ENCODE data around the gene UQCRQ. TPM values are rescaled to one million over a fixed set of nuclear protein-coding genes. Genes with fewer than 3 reads are reported as not detected.

UQCRQ gene
- total RNA-seq, 4 donors from 2014 or later = 106 to 169 (median 128) TPM

DNA sequence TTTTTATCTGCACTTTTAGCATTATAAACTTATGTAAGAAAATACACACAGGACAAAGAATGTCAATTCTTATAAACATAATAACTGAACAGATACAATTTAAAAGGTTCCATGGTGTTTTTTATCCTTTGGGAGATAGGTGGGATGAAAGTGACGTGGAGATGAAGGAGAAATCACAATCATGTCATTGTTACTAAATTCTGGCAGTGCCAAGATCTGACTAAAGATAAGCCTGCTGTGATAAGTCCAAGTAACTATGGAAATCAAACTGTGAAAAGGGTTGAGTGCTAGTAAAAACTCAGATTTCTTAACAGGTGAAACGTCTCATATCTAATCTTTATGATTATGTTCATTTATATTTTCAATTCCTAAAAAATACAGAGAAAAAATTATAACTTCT, 18.1 kb downstream of the UQCRQ start:
- no peak for ATAC-seq
- WGBS, 2 donors (ENCODE audit: low coverage in 1 of 2) = 45 to 69% methylated on average over 2 of the region's 2 CpGs
- no peak for TF ChIP-seq EP300 (IDR thresholded peaks at IDR 0.05)
- TF ChIP-seq POLR2A (IDR thresholded peaks at IDR 0.05) = no peak
- no peak for TF ChIP-seq POLR2AphosphoS5 (IDR thresholded peaks at IDR 0.05)
- no peak for TF ChIP-seq CTCF (IDR thresholded peaks at IDR 0.05)
- Histone ChIP-seq H3K36me3 (peaks cover 16 to 95% of the 10 kb centered on the region in 2 donors), H3K27ac (no peak overlapping the region), H3K9me3 (no peaks in the 10 kb centered on the region), H3K4me3 (no peak overlapping the region), H3K4me1 (no peaks in the 10 kb centered on the region), H3K27me3 (no peaks in the 10 kb centered on the region)

DNA sequence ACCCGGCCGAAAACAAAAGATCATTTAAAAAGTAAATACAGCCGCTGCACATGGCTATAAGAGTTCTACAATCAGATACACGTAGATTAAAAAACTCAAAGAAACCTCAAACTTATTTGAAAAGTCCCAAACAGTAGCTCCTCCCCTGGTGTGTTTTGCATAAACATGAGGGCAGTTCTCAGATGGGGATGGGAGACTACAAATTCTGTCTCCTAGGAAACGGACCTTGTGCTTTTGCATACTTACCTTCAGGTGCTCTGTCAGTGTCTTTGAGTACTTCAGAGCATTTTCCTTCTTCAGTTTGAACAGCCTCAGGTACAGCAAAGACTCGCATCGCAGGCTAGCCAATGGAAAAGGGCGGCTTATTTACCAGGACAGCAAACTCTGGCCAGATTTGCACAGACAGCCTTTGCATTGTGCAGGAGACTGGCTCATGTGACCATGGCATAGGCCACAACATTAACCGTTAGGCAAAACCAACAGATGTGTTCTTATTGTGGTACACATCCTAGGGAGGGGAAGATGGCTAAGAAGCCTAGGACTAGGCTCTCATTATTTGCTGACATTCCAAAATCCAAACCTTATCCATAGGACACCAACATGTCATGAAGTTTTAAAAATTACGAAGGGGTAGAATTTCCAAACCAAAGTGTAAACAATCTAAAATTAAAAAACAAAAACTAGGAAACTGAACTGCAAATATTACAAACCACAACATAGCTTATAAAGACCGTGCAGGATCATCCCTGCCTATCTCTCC, 19.8 kb downstream of the UQCRQ start:
- H3K4me1 ChIP-seq = no peaks in the 10 kb centered on the region
- ATAC-seq = no peak
- WGBS, 2 donors (ENCODE audit: low coverage in 1 of 2) = 83 to 84% methylated on average over 7 to 8 of the region's 11 CpGs
- H3K27me3 ChIP-seq = no peaks in the 10 kb centered on the region
- no peak overlapping the region for H3K27ac ChIP-seq
- H3K4me3 ChIP-seq = no peak overlapping the region
- H3K9me3 ChIP-seq = no peaks in the 10 kb centered on the region
- H3K36me3 ChIP-seq = peaks cover 12 to 95% of the 10 kb centered on the region in 2 donors
- TF ChIP-seq EP300 (IDR thresholded peaks at IDR 0.05) = no peak

DNA sequence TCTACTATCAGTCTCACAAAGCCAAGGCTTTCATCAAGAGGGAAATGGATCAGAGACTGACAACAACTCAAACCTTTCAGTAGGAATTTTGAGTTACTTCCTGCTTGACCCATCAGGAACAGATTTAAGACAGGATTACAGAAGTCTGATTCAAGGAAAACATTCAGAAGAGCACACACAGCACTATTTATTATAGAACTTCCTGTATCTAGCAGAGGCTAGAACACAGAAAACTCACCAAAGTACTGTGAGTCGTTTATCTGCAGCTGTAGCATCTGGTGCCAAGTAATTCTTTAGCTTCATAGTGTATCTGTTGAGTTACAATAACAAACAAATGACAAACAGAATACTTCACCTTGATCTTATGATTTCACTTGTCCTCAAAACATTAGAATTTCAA, 20.8 kb downstream of the UQCRQ start:
- no peaks in the 10 kb centered on the region for H3K9me3 ChIP-seq
- peaks cover 12 to 95% of the 10 kb centered on the region in 2 donors for H3K36me3 ChIP-seq
- no peaks in the 10 kb centered on the region for H3K4me1 ChIP-seq
- no peak for ATAC-seq
- WGBS, 2 donors (ENCODE audit: low coverage in 1 of 2) = 15 to 33% methylated on average over 1 of the region's 1 CpG
- no peak overlapping the region for H3K4me3 ChIP-seq
- H3K27ac ChIP-seq = no peak overlapping the region
- H3K27me3 ChIP-seq = no peaks in the 10 kb centered on the region
- no peak for TF ChIP-seq POLR2A (IDR thresholded peaks at IDR 0.05)
- no peak for TF ChIP-seq CTCF (IDR thresholded peaks at IDR 0.05)
- no peak for TF ChIP-seq EP300 (IDR thresholded peaks at IDR 0.05)

DNA sequence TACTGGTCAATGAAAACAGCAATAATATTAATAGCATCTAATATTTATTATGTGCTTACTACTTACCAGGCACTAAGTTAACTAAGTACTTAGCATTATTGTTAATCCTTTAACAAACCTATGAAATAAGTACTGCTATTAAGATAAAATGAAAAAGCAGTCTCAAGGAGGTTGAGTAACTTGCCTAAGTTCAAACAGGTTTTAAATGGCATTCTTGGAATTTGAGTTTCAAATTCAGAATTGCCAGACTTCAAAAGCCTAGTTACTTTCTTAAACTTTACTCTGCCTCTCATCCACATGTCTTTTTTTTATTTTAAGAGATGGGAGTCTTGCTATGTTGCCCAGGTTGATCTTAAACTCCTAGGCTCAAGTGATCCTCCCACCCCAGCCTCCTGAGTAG, 23.1 kb downstream of the UQCRQ start:
- TF ChIP-seq CTCF (IDR thresholded peaks at IDR 0.05) (no peak), POLR2AphosphoS5 (IDR thresholded peaks at IDR 0.05) (no peak), EP300 (IDR thresholded peaks at IDR 0.05) (no peak), POLR2A (IDR thresholded peaks at IDR 0.05) (no peak)
- H3K36me3 ChIP-seq = peaks cover 12 to 100% of the 10 kb centered on the region in 2 donors
- no peak overlapping the region for H3K4me3 ChIP-seq
- no peak for ATAC-seq
- no peaks in the 10 kb centered on the region for H3K9me3 ChIP-seq
- peaks cover 0 to under 1% (median 0%) of the 10 kb centered on the region in 3 donors for H3K4me1 ChIP-seq
- H3K27ac ChIP-seq = no peak overlapping the region
- H3K27me3 ChIP-seq = no peaks in the 10 kb centered on the region

GRCh38 chr5:132890817-132891216, 24.4 kb downstream of the UQCRQ start:
- Histone ChIP-seq H3K4me1 (peaks cover 0 to 12% (median 0%) of the 10 kb centered on the region in 3 donors), H3K4me3 (no peak overlapping the region), H3K9me3 (no peaks in the 10 kb centered on the region), H3K27ac (no peak overlapping the region), H3K36me3 (peaks cover 12 to 100% of the 10 kb centered on the region in 2 donors), H3K27me3 (no peaks in the 10 kb centered on the region)
- 82 to 98% methylated on average over 4 of the region's 4 CpGs for WGBS, 2 donors (ENCODE audit: low coverage in 1 of 2)
- TF ChIP-seq EP300 (IDR thresholded peaks at IDR 0.05) (no peak), POLR2AphosphoS5 (IDR thresholded peaks at IDR 0.05) (no peak), POLR2A (IDR thresholded peaks at IDR 0.05) (no peak), CTCF (IDR thresholded peaks at IDR 0.05) (no peak)
- ATAC-seq = no peak

Measured in gastroesophageal sphincter (tissue), 4 donors.